ENCODE data around the gene DDX42. TPM values are rescaled to one million over a fixed set of nuclear protein-coding genes. Genes with fewer than 3 reads are reported as not detected.

The DDX42 gene
- total RNA-seq, 2 donors from 2014 or later: 71.0 to 105 TPM

DNA sequence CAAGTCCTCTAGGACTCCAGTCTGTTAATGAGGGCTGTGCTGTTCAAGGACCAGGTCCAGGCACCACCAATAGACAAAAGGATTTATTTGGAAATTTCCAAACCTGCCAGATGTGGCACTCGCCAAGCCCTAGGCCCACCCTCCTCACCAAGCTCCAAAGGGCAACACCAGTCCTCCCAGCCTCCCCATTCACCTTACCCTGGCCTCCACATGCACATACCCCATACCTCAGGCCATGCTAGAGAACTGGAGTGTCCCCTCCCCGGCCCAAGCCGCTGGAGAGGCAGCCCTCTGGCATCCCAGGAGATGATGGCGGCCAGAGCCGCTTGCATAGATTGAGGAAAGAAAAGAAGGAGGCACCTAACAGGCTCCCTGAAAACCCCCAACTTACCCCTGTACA lies 58.0 kb downstream of the DDX42 start:
- DNase-seq (ENCODE audit: low spot score): no peak
- Histone ChIP-seq H3K9me3 (no peaks in the 10 kb centered on the region), H3K36me3 (peaks cover 34 to 49% of the 10 kb centered on the region in 2 donors), H3K4me1 (replicated peaks) (peaks cover 5% of the 10 kb centered on the region), H3K27me3 (replicated peaks; ENCODE audit: insufficient read depth) (no peaks in the 10 kb centered on the region), H3K4me3 (no peak overlapping the region), H3K27ac (no peak overlapping the region)
- 75% methylated on average over 5 of the region's 5 CpGs for WGBS
- TF ChIP-seq, protein P1, sequence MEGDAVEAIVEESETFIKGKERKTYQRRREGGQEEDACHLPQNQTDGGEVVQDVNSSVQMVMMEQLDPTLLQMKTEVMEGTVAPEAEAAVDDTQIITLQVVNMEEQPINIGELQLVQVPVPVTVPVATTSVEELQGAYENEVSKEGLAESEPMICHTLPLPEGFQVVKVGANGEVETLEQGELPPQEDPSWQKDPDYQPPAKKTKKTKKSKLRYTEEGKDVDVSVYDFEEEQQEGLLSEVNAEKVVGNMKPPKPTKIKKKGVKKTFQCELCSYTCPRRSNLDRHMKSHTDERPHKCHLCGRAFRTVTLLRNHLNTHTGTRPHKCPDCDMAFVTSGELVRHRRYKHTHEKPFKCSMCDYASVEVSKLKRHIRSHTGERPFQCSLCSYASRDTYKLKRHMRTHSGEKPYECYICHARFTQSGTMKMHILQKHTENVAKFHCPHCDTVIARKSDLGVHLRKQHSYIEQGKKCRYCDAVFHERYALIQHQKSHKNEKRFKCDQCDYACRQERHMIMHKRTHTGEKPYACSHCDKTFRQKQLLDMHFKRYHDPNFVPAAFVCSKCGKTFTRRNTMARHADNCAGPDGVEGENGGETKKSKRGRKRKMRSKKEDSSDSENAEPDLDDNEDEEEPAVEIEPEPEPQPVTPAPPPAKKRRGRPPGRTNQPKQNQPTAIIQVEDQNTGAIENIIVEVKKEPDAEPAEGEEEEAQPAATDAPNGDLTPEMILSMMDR (IDR thresholded peaks at IDR 0.05): no peak
- TF ChIP-seq POLR2A (IDR thresholded peaks at IDR 0.05): no peak
- no peak for TF ChIP-seq POLR2AphosphoS5 (IDR thresholded peaks at IDR 0.05)
- intact Hi-C loops (cut with DNase I): no loop called here

DNA sequence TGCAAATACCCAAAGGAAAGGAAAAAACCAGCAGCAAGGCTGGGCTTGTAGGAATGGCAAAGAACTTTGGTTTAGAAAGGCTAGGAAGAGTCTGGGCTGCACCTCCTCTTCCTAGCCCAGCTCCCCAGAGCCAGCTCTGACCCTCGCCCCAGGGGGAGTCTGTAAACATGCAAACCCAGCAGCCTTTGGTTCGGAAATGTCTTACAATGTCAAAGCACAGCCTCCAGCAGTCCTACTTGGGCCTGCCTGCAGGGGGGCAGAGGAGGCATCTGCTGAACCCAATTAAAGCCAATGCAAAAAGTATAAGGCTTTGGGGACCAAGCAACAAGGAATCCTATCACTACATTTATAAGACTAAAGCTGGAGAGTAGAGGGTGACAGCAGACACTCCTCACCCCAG lies 58.5 kb downstream of the DDX42 start:
- no peak for DNase-seq (ENCODE audit: low spot score)
- TF ChIP-seq, protein P1 (IDR thresholded peaks at IDR 0.05): no peak
- TF ChIP-seq POLR2AphosphoS5 (IDR thresholded peaks at IDR 0.05) (no peak), POLR2A (IDR thresholded peaks at IDR 0.05) (no peak)
- no peaks in the 10 kb centered on the region for H3K9me3 ChIP-seq
- H3K36me3 ChIP-seq: peaks cover 34 to 49% of the 10 kb centered on the region in 2 donors
- peaks cover 8% of the 10 kb centered on the region for H3K4me1 ChIP-seq (replicated peaks)
- no peaks in the 10 kb centered on the region for H3K27me3 ChIP-seq (replicated peaks; ENCODE audit: insufficient read depth)
- no peak overlapping the region for H3K4me3 ChIP-seq
- intact Hi-C loops (cut with DNase I): no loop called here
- WGBS: 83% methylated on average over 2 of the region's 2 CpGs
- no peak overlapping the region for H3K27ac ChIP-seq

DNA sequence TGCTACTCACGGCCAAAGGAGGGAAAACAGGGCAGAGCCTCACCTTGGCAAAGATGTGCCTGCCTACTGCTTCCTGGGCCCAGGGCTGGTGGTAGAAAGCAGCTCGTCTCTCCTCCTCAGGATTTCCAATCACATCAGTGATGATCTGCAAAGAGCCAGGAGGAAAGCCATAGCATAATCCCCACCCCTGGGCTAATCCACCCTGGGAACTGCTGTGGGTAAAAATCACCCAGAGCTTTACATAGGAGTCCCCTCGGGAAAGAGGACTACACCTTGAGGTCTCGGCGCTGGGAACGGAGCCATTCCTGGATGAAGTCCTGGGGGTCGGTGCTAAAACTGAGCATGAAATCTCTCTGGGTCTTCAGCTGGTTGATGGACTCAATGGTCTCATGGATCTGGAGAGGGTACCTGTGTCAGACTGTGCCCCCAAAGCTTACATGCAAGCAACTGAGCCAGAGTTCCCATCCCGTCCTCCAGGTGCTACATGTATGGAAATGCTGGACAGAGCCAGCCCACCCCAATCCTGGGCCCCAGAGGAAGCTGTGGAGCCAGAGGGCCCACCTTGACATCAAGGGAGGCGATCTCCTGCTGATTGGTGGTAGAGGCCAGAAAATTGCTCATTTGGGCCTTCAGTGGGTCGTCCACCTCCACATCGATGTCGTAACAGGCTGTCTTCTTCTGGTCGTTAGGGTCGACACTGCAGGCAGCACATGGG lies 59.2 kb downstream of the DDX42 start:
- TF ChIP-seq POLR2AphosphoS5 (IDR thresholded peaks at IDR 0.05) (no peak), POLR2A (IDR thresholded peaks at IDR 0.05) (no peak)
- TF ChIP-seq, protein P1 (IDR thresholded peaks at IDR 0.05): no peak
- intact Hi-C loops (cut with DNase I): no loop called here
- H3K27ac ChIP-seq: no peak overlapping the region
- no peak overlapping the region for H3K4me3 ChIP-seq
- no peaks in the 10 kb centered on the region for H3K9me3 ChIP-seq
- H3K27me3 ChIP-seq (replicated peaks; ENCODE audit: insufficient read depth): no peaks in the 10 kb centered on the region
- WGBS: 78% methylated on average over 13 of the region's 14 CpGs
- H3K4me1 ChIP-seq (replicated peaks): peaks cover 15% of the 10 kb centered on the region
- H3K36me3 ChIP-seq: peaks cover 34 to 49% of the 10 kb centered on the region in 2 donors
- no peak for DNase-seq (ENCODE audit: low spot score)

DNA sequence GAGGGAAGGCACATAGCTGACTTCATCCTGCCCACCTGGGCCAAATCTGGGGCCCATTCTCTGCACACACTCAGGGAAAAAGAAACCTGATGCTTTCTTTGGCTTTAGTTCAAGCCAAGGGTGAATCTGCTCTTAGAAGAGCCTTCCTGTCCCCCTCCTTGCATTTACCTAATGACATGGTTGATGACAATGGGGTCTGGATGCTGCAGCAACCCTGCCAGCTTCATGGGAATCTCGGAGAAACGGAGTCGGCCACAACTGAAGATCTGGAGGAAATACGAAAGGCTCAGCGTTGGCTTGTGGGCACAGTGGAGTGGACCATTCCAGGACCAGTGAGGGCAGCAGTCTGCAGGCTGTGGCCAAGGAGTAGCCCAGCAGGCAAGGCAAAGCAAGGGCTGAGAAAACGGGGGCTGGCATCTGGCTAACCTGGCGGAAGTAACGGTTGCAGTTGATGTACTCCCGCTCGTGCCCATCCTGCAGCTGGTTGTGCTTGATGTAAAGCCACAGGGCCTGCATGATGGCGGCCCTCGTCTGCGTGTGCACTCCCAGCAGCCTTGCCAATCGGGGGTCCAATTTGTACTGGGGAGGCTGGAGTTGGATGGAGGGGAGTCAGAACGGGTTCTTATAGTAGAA lies 59.9 kb downstream of the DDX42 start:
- H3K4me3 ChIP-seq: no peak overlapping the region
- intact Hi-C loops (cut with DNase I): no loop called here
- no peak for TF ChIP-seq POLR2A (IDR thresholded peaks at IDR 0.05)
- no peak for TF ChIP-seq POLR2AphosphoS5 (IDR thresholded peaks at IDR 0.05)
- TF ChIP-seq, protein P1 (IDR thresholded peaks at IDR 0.05): no peak
- H3K27me3 ChIP-seq (replicated peaks; ENCODE audit: insufficient read depth): no peaks in the 10 kb centered on the region
- no peaks in the 10 kb centered on the region for H3K9me3 ChIP-seq
- WGBS: 87% methylated on average over 15 of the region's 15 CpGs
- H3K27ac ChIP-seq: no peak overlapping the region
- peaks cover 16% of the 10 kb centered on the region for H3K4me1 ChIP-seq (replicated peaks)
- DNase-seq (ENCODE audit: low spot score): no peak
- H3K36me3 ChIP-seq: peaks cover 34 to 49% of the 10 kb centered on the region in 2 donors

All from prostate gland (tissue), 2 donors.